ENCODE measurements around the gene ADAP1. TPM values are rescaled to one million over a fixed set of nuclear protein-coding genes. Genes with fewer than 3 reads are reported as not detected.

The ADAP1 gene
- polyA plus RNA-seq, 1 donor (not counting 4 experiments of a cell fraction or from before 2014, with no cell fraction given) = 4.3 TPM

- H3K9ac ChIP-seq (ENCODE audit: control insufficient read depth, extremely low read depth, insufficient read depth, low read length) = no peak within 1 kb of the TSS
- TF ChIP-seq EZH2 (IDR thresholded peaks at IDR 0.05; ENCODE audit: low read length) = peak; percentile 29
- TF ChIP-seq CTCF (optimal IDR thresholded peaks at IDR 0.05 in 1 of 3, IDR thresholded peaks at IDR 0.05 in 1 of 3, conservative IDR thresholded peaks at IDR 0.05 in 1 of 3; ENCODE audit: extremely low read depth in 1 of 3, insufficient read depth in 2 of 3, low read length in 3 of 3) = no peak
- no peaks in the 10 kb centered on the region for H3K9me3 ChIP-seq (ENCODE audit: control insufficient read depth, low read depth, low read length)
- no peak within 1 kb of the TSS for H3K27ac ChIP-seq (ENCODE audit: control insufficient read depth, insufficient read depth, low read length)
- no peaks in the 10 kb centered on the region for H3K36me3 ChIP-seq (ENCODE audit: control insufficient read depth in 2 of 2, extremely low read depth in 1 of 2, insufficient read depth in 2 of 2, low read length in 2 of 2)
- dilution Hi-C loops (cut with MboI; ENCODE audit: extremely low pct_ligation_motif_present, low sequenced_read_pairs) = no loop called here
- no peak within 1 kb of the TSS for H3K4me3 ChIP-seq (ENCODE audit: control insufficient read depth in 2 of 3, extremely low read depth in 1 of 3, insufficient read depth in 2 of 3, low read depth in 1 of 3, low read length in 3 of 3)
- H4K20me1 ChIP-seq (ENCODE audit: control insufficient read depth, extremely low read depth, insufficient read depth, low read length) = no peaks in the 10 kb centered on the region
- no peak for FAIRE-seq
- H3K27me3 ChIP-seq (ENCODE audit: control insufficient read depth, extremely low read depth, insufficient read depth, low read length) = peaks cover 30% of the 10 kb centered on the region
- H2AFZ ChIP-seq (ENCODE audit: control insufficient read depth, low read length) = no peak within 1 kb of the TSS
- no peaks in the 10 kb centered on the region for H3K9me1 ChIP-seq (ENCODE audit: control insufficient read depth, extremely low read depth, insufficient read depth, low read length)
- H3K4me2 ChIP-seq (ENCODE audit: control insufficient read depth, extremely low read depth, insufficient read depth, low read depth, low read length) = no peak within 1 kb of the TSS
- DNase-seq (ENCODE audit: low read depth, low spot score) = no peak
- no peaks in the 10 kb centered on the region for H3K79me2 ChIP-seq (ENCODE audit: control insufficient read depth, insufficient read depth, low read length)
- peaks cover 2% of the 10 kb centered on the region for H3K4me1 ChIP-seq (ENCODE audit: control insufficient read depth, extremely low read depth, insufficient read depth, low read length)
These were observed 28.6 kb upstream of the ADAP1 start, which contains the start of gene CYP2W1 for GRCh38 chr7:983004-983615. TSS of gene CYP2W1 (plus strand) at chr7:983181. CDS start at chr7:983212, 31 bp downstream.

GRCh38 chr7:982511-983003 lies 28.1 kb upstream of the ADAP1 start:
- DNase-seq (ENCODE audit: low read depth, low spot score) = no peak
- no peaks in the 10 kb centered on the region for H3K79me2 ChIP-seq (ENCODE audit: control insufficient read depth, insufficient read depth, low read length)
- H3K27ac ChIP-seq (ENCODE audit: control insufficient read depth, insufficient read depth, low read length) = no peak overlapping the region
- TF ChIP-seq CTCF (optimal IDR thresholded peaks at IDR 0.05 in 1 of 3, IDR thresholded peaks at IDR 0.05 in 1 of 3, conservative IDR thresholded peaks at IDR 0.05 in 1 of 3; ENCODE audit: extremely low read depth in 1 of 3, insufficient read depth in 2 of 3, low read length in 3 of 3) (no peak), EZH2 (IDR thresholded peaks at IDR 0.05; ENCODE audit: low read length) (no peak)
- H3K36me3 ChIP-seq (ENCODE audit: control insufficient read depth in 2 of 2, extremely low read depth in 1 of 2, insufficient read depth in 2 of 2, low read length in 2 of 2) = no peaks in the 10 kb centered on the region
- H3K9ac ChIP-seq (ENCODE audit: control insufficient read depth, extremely low read depth, insufficient read depth, low read length) = no peak overlapping the region
- no peak for FAIRE-seq
- H3K27me3 ChIP-seq (ENCODE audit: control insufficient read depth, extremely low read depth, insufficient read depth, low read length) = peaks cover 30% of the 10 kb centered on the region
- no peak overlapping the region for H3K4me3 ChIP-seq (ENCODE audit: control insufficient read depth in 2 of 3, extremely low read depth in 1 of 3, insufficient read depth in 2 of 3, low read depth in 1 of 3, low read length in 3 of 3)
- no peaks in the 10 kb centered on the region for H3K9me3 ChIP-seq (ENCODE audit: control insufficient read depth, low read depth, low read length)
- no peaks in the 10 kb centered on the region for H3K9me1 ChIP-seq (ENCODE audit: control insufficient read depth, extremely low read depth, insufficient read depth, low read length)
- H3K4me1 ChIP-seq (ENCODE audit: control insufficient read depth, extremely low read depth, insufficient read depth, low read length) = peaks cover 2% of the 10 kb centered on the region
- dilution Hi-C loops (cut with MboI; ENCODE audit: extremely low pct_ligation_motif_present, low sequenced_read_pairs) = no loop called here
- no peak overlapping the region for H2AFZ ChIP-seq (ENCODE audit: control insufficient read depth, low read length)
- H3K4me2 ChIP-seq (ENCODE audit: control insufficient read depth, extremely low read depth, insufficient read depth, low read depth, low read length) = no peak overlapping the region
- H4K20me1 ChIP-seq (ENCODE audit: control insufficient read depth, extremely low read depth, insufficient read depth, low read length) = no peaks in the 10 kb centered on the region

Data from keratinocyte (primary cell).